Activated naive CD4-positive, alpha-beta T cell treated with Interleukin-2 at 50 U/mL for 16 hours (primary cell): ENCODE measurements around the gene CUX1.

Experiments
- DNase-seq: peaks from one replicate; pipeline ENCODE4 v3.0.0-alpha.2; 2020

Gene CUX1

GRCh38 chr7:101960985-101961708 lies 143.7 kb downstream of the CUX1 start:
- DNase-seq = no peak

DNA sequence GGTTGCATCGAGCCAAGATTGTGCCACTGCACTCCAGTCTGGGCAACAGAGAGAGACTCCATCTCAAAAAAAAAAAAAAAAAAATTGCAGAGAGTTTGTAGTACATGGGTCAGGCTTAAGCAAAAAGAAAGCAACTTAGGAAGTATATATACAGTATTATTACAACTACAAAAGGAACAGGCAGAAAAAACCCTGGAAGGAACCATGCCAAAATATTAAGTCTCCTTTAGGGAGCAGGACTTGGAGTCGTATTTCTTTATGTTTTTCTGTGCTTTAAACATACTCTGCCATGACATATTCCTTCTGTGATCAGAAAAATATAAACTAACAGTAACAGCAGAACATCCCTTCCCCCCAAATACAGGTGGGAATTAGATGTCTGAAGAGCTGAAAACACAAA lies 144.4 kb downstream of the CUX1 start:
- no peak for DNase-seq

- DNase-seq = no peak
Measured at GRCh38 chr7:101963693-101964092, 146.3 kb downstream of the CUX1 start.

GRCh38 chr7:101964680-101965452 lies 147.4 kb downstream of the CUX1 start:
- DNase-seq = no peak

DNA sequence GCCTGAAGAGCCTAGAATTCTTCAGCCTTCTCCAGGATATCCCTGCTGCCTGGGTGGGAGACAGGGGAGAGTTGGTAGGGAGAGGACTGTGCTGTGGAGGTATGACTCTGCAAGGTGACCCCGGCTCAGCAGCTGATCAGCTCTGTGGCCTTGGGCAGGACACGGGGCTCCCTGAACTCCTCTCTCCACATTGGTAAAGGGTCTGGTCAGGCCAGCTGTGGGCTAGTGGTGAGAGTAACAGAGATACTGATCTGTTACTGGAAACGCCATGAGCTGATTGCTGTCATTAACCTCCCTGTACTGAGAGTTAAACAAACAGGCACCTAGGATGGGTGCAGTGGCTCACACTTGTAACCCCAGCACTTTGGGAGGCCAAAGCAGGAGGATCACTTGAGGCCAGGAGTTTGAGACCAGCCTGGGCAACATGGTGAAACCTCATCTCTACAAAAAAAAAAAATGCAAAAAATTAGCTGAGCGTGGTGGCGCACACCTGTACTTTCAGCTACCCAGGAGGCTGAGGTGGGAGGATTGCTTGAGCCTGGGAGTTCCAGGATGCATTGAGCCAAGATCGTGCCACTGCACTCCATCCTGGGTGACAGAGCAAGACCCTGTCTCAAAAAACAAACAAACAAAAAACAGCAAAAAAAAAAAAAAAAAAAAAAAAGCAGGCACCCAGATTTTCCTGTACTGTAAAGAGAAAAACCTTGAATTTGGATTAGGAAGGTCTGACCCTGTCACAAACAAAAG lies 151.5 kb downstream of the CUX1 start:
- no peak for DNase-seq

DNA sequence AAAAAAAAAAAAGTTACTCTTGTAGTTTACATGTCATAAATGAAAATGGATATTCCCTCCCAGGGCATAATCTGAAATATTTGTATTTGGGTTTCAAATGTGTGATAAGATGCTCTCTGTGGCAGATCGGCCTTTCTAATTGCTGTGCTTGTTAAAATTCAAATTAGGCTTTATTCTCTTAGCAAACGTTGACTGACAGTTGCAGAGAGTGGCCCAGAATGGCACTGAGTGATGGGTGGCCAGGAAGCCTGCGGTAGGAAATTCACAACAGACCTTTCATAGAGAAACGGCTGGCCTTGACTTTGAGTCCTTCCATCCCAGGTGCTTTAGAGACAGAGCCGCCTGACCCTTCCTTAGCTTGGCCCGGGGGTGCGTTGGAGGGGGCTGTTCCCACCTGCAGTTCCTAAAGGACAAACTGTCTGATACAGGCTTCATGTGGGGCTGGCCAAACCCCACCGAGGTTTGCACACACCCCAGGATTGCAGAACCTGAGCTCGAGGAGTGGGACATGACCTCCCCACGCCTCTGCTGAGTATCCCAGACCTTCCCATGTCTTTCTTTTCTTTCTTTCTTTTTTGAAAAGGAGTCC lies 152.7 kb downstream of the CUX1 start:
- no peak for DNase-seq

GRCh38 chr7:101970801-101971200 lies 153.4 kb downstream of the CUX1 start:
- no peak for DNase-seq

GRCh38 chr7:101971457-101971856 lies 154.0 kb downstream of the CUX1 start:
- no peak for DNase-seq

GRCh38 chr7:101972627-101973026 lies 155.2 kb downstream of the CUX1 start:
- no peak for DNase-seq

DNA sequence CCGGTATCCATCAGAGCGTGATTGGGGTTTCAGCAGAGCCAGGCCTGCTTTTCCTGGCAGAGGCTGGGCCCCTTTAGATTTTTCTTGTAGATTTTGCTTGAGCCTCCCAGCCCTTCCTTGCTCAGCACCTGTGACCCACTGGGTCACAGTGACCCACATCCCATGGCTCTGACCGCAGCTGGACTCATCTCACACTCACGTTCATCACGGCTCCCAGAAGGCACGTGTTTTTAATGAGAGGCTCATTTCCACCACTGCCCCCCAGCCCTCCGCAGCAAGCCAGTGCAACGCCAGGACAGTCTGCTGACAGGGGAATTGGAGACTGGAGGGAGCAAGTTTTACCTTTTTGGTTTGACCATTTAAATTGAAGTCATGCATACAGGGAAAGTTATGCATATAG lies 155.7 kb downstream of the CUX1 start:
- DNase-seq = no peak

DNA sequence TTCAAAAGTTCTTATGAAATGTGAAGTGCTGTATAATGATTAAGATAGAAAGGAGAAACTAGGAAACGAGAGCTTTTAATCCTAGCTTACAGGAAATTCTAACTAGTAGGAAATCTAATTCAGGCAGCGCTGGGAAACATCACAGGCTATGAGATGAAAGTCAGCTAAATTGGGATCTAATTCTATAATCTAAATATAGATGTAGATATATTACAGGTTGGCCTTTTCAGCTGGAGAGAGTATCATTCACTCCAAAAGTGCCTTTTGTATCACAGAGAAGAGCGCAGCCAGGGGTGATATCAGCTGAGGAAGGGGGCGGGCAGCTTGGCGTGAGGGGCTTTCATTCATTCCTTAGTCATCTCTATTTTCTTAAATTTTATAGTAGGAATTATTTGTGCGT lies 157.0 kb downstream of the CUX1 start:
- no peak for DNase-seq

DNA sequence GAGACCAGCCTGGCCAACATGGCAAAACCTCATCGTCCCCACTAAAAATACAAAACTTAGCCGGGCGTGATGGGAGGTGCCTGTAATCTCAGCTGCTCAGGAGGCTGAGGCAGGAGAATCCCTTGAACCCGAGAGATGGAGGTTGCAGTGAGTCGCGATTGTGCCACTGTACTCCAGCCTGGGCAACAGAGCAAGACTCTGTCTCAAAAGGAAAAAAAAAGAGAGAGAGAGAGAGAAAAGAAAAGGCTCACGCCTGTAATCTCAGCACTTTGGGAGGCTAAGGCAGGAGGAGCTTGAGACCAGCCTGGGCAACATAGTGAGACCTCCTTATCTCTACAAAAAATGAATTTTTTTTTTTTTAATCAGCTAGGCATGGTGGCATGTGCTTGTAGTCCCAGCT lies 157.6 kb downstream of the CUX1 start:
- DNase-seq = no peak

- no peak for DNase-seq
Measured at GRCh38 chr7:101976411-101976810, 159.0 kb downstream of the CUX1 start.

DNA sequence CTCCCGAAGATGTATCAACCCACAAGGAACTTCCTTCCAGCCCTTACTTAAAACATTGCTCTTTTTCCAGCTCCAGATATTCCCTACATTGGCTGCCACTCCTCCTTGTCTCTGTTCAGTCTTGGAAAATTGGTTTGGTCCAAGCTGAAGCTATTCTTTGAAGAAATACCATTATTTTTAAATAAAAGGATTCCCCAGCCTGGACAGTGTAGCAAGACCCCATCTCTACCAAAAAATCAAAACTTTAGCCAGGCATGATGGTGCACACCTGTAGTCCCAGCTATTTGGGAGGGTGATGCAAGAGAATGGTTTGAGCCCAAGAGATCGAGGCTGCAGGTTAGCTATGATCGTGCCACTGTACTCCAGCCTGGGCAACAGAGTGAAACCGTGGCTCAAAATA lies 159.8 kb downstream of the CUX1 start:
- no peak for DNase-seq

DNA sequence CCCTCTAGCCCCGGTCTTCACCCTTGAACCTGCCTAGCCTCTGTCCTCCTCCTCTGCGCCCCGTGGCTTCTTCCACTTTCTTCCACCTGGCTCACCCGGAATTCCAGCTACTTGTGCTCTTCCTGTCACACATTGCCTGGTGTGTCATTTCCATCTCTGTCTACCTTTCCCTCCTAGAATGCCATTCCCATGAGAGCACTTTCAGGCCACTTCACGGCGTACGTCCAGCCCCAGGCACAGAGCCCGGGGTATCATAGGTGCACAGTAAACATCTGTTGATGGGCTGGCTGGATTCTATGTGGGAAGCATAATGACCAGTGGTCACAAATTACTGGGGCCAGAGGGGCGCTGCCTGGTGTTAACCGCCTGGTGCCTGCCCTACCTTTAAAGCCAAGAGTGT lies 161.3 kb downstream of the CUX1 start:
- no peak for DNase-seq

- DNase-seq = no peak
Measured at GRCh38 chr7:101983147-101983811, 165.9 kb downstream of the CUX1 start.

DNA sequence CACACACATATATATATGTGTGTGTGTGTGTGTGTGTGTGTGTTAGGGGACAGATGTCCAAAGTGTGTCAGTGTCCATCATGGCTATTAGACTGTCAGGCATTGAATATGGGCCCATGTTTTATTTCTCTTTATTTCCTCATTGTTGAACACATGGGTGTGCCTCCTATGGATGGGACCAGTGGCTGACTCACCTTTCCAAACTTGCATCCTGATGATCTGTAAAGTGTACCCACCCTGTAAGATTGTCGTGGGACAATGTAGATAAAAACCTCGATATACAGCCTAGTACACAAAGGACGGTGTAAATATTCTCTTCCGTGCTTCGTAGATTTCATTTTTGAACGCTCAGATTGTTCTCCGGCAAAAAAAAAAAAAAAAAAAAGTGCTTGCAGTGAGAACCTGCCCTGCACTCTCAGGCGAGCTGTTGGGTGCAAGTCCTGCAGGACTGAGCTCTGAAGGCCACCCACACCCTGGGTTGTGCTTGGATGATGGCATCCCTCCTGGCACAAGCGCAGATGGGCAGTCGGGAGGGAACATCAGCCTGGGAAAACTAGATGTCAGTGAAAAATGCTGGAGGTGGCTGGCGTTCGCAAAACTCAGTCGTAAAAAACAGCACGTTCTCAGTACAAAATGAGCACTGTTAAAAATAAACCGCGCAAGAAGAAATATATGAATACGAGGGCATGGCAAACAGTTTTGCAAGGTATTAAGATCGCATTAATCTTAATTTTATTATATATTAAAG lies 166.9 kb downstream of the CUX1 start:
- no peak for DNase-seq

- no peak for DNase-seq
Measured at GRCh38 chr7:101985057-101985902, 167.9 kb downstream of the CUX1 start.

GRCh38 chr7:101985903-101986734 lies 168.7 kb downstream of the CUX1 start:
- DNase-seq = no peak

DNA sequence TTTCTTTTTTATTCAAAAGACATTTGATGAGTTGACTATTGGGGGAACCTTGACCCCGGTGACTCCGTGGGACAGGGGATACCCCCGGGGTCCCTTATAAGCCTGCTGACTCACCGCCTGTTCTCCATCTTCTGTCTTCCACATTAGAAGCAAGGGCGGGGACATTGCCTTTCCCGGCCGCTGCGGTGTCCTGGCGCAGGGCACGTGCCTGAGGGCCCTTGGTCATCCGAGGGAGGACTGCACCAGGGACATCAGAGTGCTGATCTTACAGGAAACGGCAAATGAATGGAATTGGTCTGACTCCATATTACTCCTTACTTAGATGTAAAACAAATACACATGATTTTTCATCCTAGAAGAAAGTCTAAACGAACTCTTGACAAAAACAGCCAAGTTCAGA lies 170.1 kb downstream of the CUX1 start:
- no peak for DNase-seq
